Left colon (tissue), 2 donors: Measurements from ENCODE around the gene TCF7L2. TPM values are rescaled to one million over a fixed set of nuclear protein-coding genes. Genes with fewer than 3 reads are reported as not detected.
A peak's percentile ranks its signal among the peaks of the same experiment; 100 is the strongest.

Experiments
- ATAC-seq: fragments of 200-7000 bp; cut with Tn5 transposase; one replicate; pipeline ENCODE4 v1.9.1; 2020; ENCODE audit warnings: mild to moderate bottlenecking, moderate library complexity
- DNase-seq, 2 donors: peaks; one replicate each; pipeline ENCODE4 v3.0.0-alpha.2; 2020
- intact Hi-C, 2 donors: fragments of 100-400 bp; cut with DNase I in 1 of 2; cut with micrococcal nuclease in 1 of 2; formaldehyde crosslinking; loops; one replicate each; pipeline versions ENCODE4 v1.11.2 to v1.14.0; 2022; cut with DNase I, micrococcal nuclease
- long read RNA-seq: library from polyadenylated mRNA; unstranded; transcript quantifications from one replicate; pipeline ENCODE4 v2.0.0, GENCODE V29; 2021
- total RNA-seq, 2 donors: library from RNA; stranded (reverse); fragmentation: NEBNext Ultra II Directional; extraction: Animal tissue kit (Norgen Biotek cat#: 25700); gene quantifications; one replicate each; pipeline ENCODE4 v1.2.1, GENCODE V29; 2021
- donor health status: DM: no; HTN: no; CAD: no.
- donor health status: DM: yes; HTN: yes; CAD: no.

The TCF7L2 gene
- total RNA-seq: 100 to 1,000 TPM; 114 to 118 TPM
- long read RNA-seq, partial matches to known transcripts: 0 of 50 reads
- long read RNA-seq, other reads (novel, unspliced or antisense): 50 of 50 reads

DNA sequence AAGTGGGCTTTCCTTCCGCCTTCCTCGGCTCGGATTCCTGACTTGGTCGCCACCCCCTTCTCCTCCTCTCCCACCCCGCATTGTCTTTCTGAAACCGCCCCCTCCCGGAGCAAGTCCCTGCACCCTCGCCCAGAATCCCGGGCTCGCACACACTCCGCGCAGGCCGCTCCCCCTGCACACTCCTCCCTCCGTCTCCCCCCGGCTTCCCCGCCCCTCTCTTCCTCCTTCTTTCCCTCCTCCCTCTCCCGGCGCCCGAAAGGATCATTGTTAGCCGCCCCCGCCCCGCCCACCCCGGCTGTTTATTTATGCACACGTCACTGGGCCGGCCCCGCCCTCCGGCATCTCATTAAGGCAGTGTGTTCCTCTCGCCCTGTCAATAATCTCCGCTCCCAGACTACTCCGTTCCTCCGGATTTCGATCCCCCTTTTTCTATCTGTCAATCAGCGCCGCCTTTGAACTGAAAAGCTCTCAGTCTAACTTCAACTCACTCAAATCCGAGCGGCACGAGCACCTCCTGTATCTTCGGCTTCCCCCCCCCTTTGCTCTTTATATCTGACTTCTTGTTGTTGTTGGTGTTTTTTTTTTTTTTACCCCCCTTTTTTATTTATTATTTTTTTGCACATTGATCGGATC, at the start of gene TCF7L2:
Gene TCF7L2, plus strand, starts transcription at position 373 of the 633 bp plus-strand sequence. CDS start 510 bp downstream, outside the sequence.
- intact Hi-C loops: loop anchor here (10.0 kb wide), 2 partner anchors 145 to 175 kb away; no protein-coding TSS in a partner anchor
- peak; percentile 96 to 98 for DNase-seq
- ATAC-seq: peak; percentile 78

DNA sequence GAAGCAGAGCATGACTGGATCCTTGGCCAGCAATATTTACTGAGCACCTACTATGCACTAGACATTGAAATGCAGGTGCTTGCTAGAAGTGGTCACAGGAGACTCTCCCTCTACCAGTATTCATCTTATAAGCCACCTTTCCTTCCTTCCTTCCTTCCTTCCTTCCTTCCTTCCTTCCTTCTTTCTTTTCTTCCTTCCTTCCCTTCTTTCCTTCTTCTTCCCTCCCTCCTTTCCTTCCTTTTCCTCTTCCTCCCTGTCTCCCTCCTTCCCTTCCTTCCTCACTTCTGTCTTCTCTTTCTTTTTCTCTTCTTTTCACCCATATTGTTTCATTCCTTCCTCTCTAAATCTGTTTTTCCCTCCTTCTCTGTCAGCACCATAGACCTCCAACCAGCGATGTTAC, 47.3 kb upstream of the TCF7L2 start:
- intact Hi-C loops: no loop called here
- ATAC-seq: no peak
- DNase-seq: no peak

DNA sequence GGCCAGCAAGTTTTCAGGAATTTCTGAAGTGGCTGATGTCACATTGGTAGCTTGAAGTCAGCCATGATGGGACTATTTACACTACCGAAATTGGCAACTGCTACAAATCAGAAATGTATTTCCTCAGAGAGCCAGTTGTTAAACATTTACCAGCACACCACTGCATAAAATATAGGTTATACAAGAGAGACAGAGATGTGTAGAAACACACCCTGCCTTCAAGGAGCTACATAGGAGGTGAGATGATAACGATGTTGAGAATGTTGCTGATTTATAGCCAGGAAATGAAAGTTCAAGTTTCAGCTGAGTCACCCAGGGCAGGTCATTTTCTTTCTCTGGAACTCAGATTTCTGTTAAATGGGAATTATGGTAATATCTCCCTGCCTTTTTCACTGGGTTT, 46.0 kb upstream of the TCF7L2 start:
- ATAC-seq (peak; percentile 92), DNase-seq (no peak)
- intact Hi-C loops: no loop called here

DNA sequence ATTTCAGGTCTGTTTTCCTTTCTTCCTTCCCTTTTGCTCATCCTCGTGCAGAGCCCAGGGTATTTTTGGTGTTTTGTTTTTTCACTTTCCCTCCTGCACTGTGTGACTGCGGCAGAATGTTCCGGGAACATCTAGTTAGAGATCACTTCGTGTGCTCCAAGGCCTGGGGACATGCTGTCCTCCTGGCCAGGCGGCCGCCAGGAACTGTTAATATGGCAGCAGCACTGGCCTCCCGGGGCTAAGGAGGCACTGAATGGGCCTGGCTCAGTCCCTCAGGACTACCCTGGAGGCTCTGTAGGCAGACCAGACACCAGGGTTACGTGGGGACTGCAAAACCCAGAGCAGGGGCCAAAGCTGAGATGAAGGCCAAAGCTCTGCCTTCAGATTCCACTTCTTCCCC, 43.1 kb upstream of the TCF7L2 start:
- intact Hi-C loops: no loop called here
- DNase-seq (no peak), ATAC-seq (no peak)

DNA sequence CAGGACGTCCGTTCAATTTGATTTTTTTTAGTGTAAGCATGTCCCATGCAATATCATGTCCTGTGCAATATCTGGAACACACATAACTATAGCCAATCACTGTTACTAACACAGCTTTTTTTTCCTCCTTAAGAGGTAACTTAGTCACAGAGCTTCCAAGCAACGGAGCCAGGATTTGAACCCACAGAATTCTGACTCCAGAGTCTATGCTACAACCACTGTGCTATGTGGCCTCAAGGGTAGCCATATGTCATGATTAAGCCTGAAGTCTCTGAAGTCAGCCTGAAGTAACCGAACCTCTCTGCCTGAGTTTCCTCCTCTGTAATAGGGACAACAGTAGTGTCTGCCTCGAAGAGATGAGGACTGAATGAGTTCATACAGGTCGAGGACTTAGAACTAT, 42.2 kb upstream of the TCF7L2 start:
- no peak for ATAC-seq
- intact Hi-C loops: no loop called here
- no peak for DNase-seq

DNA sequence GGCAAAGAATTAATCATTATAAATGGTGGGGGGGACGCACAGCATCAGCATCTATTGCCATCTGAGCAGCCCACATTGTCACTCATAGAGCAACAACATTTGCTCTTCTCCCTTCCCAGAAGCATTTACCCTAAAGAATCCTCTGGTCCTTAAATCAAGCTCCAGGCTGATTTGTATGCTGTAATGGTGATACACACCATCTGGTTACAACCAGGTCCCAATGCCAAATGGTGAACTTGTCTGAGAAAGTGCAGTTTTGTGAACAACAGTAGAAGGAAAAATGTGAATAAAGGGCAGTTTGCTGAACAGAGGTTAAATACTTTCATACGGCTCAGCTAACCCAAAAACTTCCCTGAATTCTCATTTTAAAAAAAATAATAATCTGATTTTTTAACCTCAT, 38.8 kb upstream of the TCF7L2 start:
- ATAC-seq (no peak), DNase-seq (no peak)
- intact Hi-C loops: no loop called here

DNA sequence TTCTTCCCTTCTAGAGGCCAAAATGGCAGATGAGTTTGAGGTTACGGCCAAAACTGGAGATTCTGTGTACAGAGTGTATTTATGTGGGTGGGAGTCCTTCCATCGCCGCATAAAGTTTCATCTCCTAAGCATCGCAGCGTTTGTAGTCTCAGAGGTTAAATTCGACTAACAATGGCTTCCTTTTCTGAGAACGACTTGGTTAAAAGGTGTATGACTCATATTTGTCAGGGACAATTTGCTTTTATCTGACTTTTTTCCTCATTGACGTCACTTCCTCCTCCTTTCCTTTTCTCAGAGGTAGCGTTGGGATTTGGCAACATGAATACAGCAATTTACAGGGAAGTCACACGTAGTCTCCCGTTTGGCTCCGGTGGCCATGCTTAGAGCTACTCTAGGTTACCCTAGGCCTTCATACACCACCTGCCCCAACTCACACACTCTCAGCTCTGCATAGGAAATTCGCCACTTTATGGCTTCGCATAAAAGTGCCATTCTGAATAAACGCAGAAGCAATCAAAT, 37.6 kb upstream of the TCF7L2 start:
- ATAC-seq: peak; percentile 34
- intact Hi-C loops: no loop called here

DNA sequence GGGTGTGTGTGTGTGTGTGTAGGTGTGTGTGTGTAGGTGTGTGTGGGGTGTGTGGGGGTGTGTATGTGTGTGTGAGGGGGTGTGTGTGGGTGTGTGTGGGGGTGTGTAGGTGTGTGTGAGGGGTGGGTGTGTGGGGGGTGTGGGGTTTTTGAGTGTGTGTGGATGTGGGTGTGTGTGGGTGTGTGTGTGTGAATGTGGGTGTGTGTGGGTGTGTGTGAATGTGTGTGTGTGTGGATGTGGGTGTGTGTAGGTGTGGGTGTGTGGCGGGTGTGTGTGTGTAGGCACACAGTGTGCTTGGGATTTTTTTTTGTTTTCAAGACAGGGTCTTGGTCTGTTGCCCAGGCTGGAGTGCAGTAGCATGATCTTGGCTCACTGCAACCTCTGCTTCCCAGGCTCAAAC, 36.8 kb upstream of the TCF7L2 start:
- intact Hi-C loops: no loop called here
- DNase-seq: no peak
- ATAC-seq: no peak

More for the DNA sequence above, 37.6 kb upstream of the TCF7L2 start:
- DNase-seq: peak in 1 of 2 donors; percentile 34

DNA sequence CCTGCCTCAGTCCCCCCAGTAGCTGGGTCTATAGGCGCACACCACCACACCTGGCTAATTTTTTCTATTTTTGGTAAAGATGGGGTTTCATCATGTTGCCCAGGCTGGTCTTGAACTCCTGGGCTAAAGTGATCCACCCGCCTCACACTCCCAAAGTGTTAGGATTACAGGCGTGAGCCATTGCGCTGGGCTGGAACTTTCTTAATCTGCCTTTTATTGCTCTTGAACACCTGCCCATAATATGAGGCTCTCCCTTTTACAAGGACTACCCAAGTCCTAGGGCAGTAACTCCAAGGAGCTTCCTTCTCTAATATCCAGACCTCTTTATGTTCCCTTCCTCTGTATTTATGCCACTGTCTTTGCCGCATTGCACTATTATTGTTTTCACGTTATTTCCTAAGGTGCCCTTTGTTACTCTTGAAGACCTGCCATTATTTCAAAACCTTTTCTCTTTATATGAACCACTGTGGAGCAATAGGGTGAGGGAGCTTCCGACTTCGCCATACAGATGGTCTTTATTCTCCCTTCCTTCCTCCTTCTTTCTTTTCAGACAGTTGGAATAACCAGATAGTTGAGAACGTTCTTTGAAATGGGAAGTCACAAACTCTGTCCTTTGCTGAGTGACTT, 36.3 kb upstream of the TCF7L2 start:
- ATAC-seq: peak; percentile 67
- peak; percentile 35 to 52 for DNase-seq
- intact Hi-C loops: no loop called here

DNA sequence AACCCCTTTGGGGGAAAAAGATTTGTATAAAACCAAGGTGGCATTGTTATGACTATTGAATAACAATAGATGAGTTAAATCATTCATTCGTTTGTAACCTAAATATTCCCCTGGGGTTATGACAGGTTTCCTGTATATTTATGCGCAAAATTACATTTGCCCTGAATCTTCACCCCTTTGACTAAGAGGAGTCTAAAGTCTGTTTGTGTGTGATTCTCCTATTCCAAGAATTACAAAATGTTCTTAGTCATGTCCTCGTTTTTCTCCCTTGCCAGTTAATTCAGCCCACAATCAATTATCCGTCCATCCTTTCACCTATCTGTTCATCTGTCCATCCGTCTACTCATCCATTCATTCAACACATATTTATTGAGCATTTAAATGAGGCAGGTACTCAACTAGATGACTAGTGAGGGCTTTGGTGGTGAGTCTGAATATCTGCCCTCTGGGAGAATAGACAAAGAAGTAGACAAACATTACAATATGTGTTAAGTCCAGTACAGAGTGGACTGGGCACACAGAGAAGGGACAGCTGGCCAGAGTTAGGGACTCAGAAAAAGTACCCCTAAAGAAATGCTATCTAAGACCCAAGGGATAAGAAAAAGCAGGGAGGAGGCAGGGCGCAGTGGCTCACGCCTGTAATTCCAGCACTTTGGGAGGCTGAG, 35.6 kb upstream of the TCF7L2 start:
- DNase-seq (no peak), ATAC-seq (no peak)
- intact Hi-C loops: no loop called here

DNA sequence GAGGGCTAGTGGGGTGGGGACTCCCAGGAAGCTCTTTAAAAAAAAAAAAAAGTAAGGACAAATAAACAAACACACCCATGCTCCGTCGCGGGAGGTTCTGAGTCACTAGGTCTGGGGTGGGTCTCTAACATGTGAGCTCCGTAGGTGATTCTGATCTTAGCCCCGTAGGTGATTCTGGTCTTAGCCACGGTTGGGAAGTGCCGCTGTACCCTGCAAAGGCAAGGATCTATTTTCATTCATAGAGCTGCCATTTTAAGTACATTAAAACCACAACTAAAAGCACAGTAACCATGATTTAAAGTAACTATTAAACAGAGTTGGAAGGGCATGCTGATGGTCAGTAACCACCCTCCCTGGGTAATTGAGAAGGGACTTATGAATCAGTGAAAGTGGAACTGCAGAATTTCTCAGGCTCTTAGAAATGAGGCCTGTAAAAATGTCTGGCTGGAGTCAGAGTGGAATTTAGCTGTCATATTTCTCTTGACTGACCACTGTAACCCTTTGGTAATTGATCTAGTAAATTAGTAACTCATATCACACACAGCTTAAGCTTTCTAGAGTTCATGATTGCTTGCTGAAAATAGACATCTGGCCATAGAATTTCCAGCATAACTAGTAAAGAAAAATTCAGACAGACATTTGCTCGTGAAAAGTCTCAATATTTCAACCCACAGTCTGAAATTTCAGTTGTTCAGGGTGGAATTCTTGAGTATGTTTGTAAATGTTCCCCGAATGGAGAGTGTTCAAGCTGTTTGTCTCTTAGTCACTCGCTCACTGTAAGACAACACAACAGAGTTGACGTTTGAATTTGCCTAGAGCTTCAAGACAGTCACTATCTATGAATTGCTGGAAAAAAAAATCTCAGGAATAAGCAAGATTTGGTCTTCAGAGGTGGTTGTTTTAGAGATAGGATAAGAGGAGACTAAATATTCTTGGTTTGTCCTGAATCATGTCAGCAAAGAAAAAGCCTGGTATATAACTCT, 34.2 kb upstream of the TCF7L2 start:
- DNase-seq (peak; percentile 80 to 90), ATAC-seq (peak; percentile 83)
- intact Hi-C loops: no loop called here

DNA sequence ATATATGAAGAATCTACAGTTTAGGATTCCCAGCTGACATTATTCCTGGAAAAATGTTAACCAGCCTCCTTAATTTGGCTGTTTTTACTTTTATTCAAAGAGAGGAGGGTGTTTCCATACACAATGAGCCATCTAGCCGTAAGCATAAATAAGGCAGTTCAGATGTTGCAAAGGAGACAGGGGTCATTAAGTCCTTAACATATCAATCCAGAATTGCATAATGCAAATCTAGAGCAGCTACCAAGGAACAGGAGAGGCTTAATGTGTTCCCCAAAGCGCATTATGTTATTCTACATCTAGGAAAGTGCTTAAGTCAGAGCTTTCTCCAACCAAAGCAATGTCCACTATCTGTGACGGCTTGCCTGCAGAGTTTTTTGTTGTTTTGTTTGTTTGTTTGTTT, 32.4 kb upstream of the TCF7L2 start:
- ATAC-seq (no peak), DNase-seq (no peak)
- intact Hi-C loops: no loop called here

DNA sequence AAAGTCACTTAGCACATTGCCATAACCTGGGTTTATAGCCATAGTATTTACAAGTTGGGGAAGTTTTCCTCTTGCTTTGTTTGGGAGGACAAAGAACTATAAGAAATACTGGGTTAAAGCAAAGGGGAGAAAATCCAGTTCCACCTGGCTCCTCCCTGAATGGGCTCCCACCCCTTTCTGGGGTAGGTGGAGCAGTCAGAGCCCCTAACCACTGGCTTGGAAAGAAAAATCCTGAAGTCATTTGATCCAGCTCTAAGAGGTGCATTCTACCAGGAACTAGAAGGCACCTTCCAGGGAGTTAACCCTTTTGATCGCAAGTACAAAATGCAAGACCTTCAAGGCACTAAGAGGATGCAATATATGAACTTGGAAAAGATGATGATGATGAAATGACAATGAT, 31.3 kb upstream of the TCF7L2 start:
- DNase-seq (no peak), ATAC-seq (no peak)
- intact Hi-C loops: no loop called here

DNA sequence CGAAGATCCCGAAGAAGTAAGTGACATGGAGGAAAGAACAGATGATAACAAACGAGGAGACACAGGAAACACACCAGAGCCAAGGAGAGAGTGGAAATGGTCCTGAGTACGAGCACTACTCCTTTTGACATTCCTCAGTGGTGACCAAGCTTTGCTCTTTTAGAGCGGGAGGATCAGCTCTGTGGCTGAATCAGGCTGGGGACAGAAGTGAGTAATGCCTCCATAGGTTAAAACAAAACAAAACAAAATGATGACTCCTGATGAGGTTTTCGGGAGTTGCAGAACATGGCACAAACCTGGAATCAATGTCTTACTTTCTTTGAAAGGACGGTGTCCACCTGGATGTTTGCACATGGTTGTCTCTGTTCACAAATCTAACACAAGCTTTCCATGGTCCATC, 30.3 kb upstream of the TCF7L2 start:
- ATAC-seq (no peak), DNase-seq (no peak)
- intact Hi-C loops: no loop called here

DNA sequence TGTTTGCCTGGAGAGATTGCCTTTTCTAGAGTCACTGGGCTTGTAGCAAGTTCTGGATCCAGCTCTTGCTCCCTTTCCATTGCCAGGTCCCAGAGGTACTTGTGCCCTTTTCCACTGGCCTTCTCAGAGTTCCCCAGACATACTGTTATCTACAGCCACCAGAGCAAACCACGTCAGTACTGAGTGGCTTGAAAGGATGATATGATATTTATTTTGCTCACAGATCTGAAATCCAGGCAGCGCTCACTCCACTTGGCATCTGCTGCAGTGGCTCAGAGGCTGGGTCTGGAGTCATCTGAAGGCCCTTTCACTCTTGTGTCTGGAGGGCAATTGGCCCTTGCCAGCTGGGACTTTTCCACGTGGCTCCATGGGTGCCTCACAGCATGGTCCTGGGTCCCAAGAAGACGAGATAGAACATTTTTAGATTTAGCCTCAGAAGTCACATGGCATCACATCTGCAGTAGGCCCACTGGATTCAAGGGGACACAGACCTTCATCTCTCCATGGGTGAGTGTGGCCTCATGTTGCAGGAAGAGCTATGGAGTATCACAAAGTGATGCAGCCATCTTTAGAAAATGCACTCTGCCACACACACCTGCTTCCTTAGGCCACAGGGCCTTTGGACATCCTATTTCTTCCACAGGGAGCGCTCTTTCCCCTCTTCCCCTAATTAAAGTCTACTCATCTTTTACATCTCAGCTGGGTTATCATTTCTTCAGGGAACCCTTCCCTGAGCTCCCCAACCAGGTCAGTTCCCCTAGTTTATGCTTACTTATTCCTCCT, 22.9 kb upstream of the TCF7L2 start:
- DNase-seq: no peak
- ATAC-seq: no peak
- intact Hi-C loops: no loop called here

DNA sequence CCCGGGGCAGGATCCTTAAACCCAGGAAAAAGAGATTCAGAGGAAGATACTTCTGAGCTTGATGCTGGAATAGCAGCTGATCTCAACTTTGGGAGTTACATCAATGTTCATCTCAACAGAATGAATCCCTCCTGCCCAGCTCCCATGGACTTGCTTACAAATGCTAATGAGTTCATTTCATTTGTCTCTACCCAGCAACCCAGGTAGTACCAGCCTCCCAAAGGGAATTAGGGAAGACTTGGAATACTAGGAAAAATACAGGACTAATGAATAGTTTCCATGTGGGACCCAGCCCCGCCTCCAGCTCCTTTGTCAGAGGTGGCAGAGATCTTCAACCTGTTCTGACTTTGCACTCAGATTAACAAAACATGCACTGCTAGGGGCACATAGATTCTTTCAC, 22.1 kb upstream of the TCF7L2 start:
- ATAC-seq (no peak), DNase-seq (no peak)
- intact Hi-C loops: no loop called here

DNA sequence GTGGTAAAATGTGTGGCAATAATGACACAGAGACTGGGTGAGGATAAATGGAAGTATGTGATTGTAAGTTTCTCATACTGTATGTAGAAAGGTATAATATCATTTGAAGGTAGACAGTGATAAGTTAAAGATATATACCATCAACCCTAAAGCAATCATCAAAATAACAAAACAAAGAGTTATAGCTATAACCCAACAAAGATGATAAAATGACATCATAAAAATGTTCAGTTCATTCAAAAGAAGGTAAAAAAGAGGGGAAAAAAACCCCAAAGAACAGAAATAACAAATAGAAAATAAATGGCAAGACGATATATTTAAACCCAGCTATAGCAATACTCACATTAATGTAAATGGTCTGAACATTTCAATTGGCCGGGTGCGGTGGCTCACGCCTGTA, 17.4 kb upstream of the TCF7L2 start:
- intact Hi-C loops: no loop called here
- DNase-seq (no peak), ATAC-seq (no peak)

DNA sequence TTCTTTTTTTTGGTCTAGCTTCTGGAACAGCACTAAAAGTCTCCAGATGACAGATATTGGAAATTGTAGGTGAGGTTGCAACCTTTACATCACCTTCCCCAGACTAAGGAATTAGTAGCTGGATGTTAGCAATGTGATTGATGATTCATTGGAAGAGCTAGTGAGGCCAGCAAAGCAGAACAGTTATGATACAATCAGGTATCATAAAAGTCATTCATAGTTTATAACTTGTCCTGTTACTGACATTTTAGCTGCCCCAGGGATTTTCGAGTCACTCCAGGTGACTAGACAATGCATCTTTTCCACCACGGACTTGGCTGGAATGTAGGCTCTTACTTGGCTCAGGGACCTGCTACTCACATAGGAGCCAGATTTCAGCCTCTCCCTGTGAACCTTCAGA, 15.9 kb upstream of the TCF7L2 start:
- intact Hi-C loops: no loop called here
- ATAC-seq (peak; percentile 33), DNase-seq (no peak)
